SK-N-SH treated with all-trans-retinoic acid at 6 μM for 48 hours (cell line): ENCODE data around the gene OSR1.

Experiments
- ESRRG ChIP-seq: fragments of 250-450 bp; sonication (Bioruptor Pico); IDR thresholded peaks from 2 replicates; pipeline ENCODE4 v1.6.1; 2021; ENCODE audit warnings: mild to moderate bottlenecking
- RARB ChIP-seq: fragments of 250-450 bp; sonication (Bioruptor Pico); IDR thresholded peaks from 2 replicates; pipeline ENCODE4 v1.8.0; 2021; ENCODE audit warnings: mild to moderate bottlenecking, moderate library complexity
- TCF4 ChIP-seq: fragments of 250-450 bp; sonication (Bioruptor Pico); IDR thresholded peaks from 2 replicates; pipeline ENCODE4 v1.8.0; 2021; ENCODE audit warnings: mild to moderate bottlenecking, moderate library complexity, borderline replicate concordance
- ZFP3 ChIP-seq: fragments of 250-450 bp; sonication (Bioruptor Pico); IDR thresholded peaks from 2 replicates; pipeline ENCODE4 v1.5.0; 2020; ENCODE audit warnings: mild to moderate bottlenecking, moderate library complexity
- TF ChIP-seq, protein P1 (sequence below): fragments of 250-450 bp; sonication (Bioruptor Pico); IDR thresholded peaks from 2 replicates; pipeline ENCODE4 v1.5.0; 2020; ENCODE audit warnings: mild to moderate bottlenecking, moderate library complexity

DNA sequence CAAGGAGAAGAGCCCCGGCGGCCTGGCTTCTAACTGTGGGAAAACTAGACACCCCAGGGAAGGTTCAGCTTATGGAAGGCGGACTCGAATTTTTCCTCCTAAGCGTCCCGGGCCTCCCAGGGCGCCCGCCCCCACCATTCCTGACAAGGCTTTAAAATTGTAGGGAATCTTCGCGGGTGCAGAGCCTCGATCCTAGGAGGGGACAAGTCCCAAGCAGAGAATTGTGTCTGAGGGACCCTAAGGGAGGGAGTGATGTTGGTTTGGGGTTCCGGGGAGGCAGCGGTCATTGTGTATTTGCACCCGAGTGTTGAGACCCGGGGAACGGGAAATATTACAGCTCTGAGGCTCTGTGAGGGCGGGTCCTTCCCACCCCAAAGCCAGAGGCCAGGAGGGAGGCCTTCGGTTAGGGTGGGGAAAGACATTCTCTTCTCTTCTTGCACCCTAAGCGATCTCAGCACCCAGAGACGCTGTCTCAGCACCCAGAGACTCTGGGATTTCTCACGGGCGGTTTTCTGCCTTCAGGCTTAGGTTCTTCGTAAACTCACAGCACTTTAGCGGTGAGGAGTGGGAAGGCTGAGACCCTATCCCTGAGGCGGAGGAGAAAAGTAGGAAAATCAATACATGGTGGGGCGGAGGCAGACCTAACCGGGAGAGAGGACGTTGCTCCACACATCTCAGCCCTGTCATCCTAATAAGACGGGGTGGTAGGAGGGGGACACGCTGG, 7.6 kb downstream of the OSR1 start:
- TF ChIP-seq TCF4 (CRISPR knock-in tag) (no peak), ESRRG (CRISPR knock-in tag) (no peak), RARB (no peak), ZFP3 (CRISPR knock-in tag) (no peak)
- TF ChIP-seq, protein P1, sequence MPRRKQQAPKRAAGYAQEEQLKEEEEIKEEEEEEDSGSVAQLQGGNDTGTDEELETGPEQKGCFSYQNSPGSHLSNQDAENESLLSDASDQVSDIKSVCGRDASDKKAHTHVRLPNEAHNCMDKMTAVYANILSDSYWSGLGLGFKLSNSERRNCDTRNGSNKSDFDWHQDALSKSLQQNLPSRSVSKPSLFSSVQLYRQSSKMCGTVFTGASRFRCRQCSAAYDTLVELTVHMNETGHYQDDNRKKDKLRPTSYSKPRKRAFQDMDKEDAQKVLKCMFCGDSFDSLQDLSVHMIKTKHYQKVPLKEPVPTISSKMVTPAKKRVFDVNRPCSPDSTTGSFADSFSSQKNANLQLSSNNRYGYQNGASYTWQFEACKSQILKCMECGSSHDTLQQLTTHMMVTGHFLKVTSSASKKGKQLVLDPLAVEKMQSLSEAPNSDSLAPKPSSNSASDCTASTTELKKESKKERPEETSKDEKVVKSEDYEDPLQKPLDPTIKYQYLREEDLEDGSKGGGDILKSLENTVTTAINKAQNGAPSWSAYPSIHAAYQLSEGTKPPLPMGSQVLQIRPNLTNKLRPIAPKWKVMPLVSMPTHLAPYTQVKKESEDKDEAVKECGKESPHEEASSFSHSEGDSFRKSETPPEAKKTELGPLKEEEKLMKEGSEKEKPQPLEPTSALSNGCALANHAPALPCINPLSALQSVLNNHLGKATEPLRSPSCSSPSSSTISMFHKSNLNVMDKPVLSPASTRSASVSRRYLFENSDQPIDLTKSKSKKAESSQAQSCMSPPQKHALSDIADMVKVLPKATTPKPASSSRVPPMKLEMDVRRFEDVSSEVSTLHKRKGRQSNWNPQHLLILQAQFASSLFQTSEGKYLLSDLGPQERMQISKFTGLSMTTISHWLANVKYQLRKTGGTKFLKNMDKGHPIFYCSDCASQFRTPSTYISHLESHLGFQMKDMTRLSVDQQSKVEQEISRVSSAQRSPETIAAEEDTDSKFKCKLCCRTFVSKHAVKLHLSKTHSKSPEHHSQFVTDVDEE (CRISPR knock-in tag) = no peak
